ENCODE data around the gene ARFGEF3. TPM values are rescaled to one million over a fixed set of nuclear protein-coding genes. Genes with fewer than 3 reads are reported as not detected.

ARFGEF3 gene
- polyA plus RNA-seq, 1 of the 3 experiments (the other 2 are of a cell fraction): not detected

DNA sequence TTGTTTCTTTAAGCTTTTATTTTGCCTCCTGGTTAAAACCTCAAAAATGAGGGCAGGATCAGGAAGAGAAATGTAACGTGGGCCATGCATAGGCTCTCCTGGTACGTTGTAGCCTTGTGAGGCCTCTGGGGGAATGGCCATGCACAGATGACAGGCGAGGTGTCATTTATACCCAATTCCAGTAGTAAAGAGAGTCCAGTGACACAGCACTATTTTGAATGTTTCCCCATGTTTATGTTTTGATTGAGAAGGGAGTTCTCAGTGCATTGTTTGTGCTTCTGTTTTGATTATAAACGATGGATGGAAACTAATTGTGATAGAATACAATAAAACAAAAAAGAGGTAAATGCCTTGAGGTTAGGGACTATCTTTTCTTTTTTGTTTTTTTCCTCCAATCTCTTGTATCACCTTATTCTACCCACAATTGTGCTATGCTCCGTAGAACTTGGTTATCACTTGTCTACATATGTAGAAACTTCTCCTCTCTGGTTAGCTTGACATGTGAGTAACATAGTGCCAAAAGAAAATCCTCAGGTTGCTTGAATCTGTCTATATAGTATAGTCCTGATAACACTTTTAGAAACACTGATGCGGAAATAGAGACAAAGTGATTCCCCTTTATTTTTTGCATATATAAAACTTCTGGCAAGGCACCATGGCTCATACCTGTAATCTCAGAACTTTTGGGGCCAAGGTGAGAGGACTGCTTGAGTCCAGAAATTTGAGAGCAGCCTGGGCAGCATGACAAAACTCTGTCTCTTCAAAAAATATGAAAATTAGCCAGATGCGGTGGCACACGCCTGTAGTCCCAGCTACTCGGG, 209.1 kb downstream of the ARFGEF3 start (continued):
- TF ChIP-seq FOXJ3 (CRISPR knock-in tag; IDR thresholded peaks at IDR 0.05) (no peak), SMC3 (IDR thresholded peaks at IDR 0.05; ENCODE audit: low read depth, low read length) (no peak), RFX5 (IDR thresholded peaks at IDR 0.05; ENCODE audit: low read length) (no peak), FOXM1 (IDR thresholded peaks at IDR 0.05; ENCODE audit: low read depth) (no peak), MEF2A (IDR thresholded peaks at IDR 0.05; ENCODE audit: borderline replicate concordance, low read depth) (no peak), CHD2 (IDR thresholded peaks at IDR 0.05; ENCODE audit: low read length, partially characterized antibody) (no peak), NRF1 (IDR thresholded peaks at IDR 0.05; ENCODE audit: low read depth, low read length) (no peak), TAF1 (IDR thresholded peaks at IDR 0.05; ENCODE audit: borderline replicate concordance, low read depth, low read length) (no peak)

GRCh38 chr6:138371452-138371711, 209.6 kb downstream of the ARFGEF3 start:
- H3K4me3 ChIP-seq (ENCODE audit: low read depth in 2 of 2, low read length in 1 of 2): no peak overlapping the region
- no peaks in the 10 kb centered on the region for H3F3A ChIP-seq (replicated peaks; ENCODE audit: insufficient read depth)
- H3K36me3 ChIP-seq (replicated peaks in 1 of 2; ENCODE audit: control insufficient read depth in 1 of 2, insufficient read depth in 2 of 2, low read length in 1 of 2): no peaks in the 10 kb centered on the region
- DNase-seq: no peak
- H3K4me2 ChIP-seq: no peak overlapping the region
- 19% methylated on average over 3 of the region's 3 CpGs for WGBS (ENCODE audit: low lambda C conversion rate)
- H3K79me2 ChIP-seq (ENCODE audit: insufficient read depth): no peaks in the 10 kb centered on the region
- H3K9me3 ChIP-seq: no peaks in the 10 kb centered on the region
- H3K9ac ChIP-seq: no peak overlapping the region
- TF ChIP-seq, protein P1, sequence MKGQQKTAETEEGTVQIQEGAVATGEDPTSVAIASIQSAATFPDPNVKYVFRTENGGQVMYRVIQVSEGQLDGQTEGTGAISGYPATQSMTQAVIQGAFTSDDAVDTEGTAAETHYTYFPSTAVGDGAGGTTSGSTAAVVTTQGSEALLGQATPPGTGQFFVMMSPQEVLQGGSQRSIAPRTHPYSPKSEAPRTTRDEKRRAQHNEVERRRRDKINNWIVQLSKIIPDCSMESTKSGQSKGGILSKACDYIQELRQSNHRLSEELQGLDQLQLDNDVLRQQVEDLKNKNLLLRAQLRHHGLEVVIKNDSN (IDR thresholded peaks at IDR 0.05; ENCODE audit: borderline replicate concordance, low read depth): no peak
- TF ChIP-seq CTCF (IDR thresholded peaks at IDR 0.05) (no peak), MAX (IDR thresholded peaks at IDR 0.05; ENCODE audit: low read depth) (no peak), GABPA (IDR thresholded peaks at IDR 0.05; ENCODE audit: low read depth) (no peak), MEF2A (IDR thresholded peaks at IDR 0.05; ENCODE audit: borderline replicate concordance, low read depth) (no peak), SMC3 (IDR thresholded peaks at IDR 0.05; ENCODE audit: low read depth, low read length) (no peak), NRF1 (IDR thresholded peaks at IDR 0.05; ENCODE audit: low read depth, low read length) (no peak), FOSL2 (IDR thresholded peaks at IDR 0.05; ENCODE audit: borderline replicate concordance, low read depth) (no peak)
- H4K20me1 ChIP-seq (ENCODE audit: insufficient read depth): no peaks in the 10 kb centered on the region
- no peaks in the 10 kb centered on the region for H3K9me2 ChIP-seq
- POLR2A ChIA-PET: no interaction called here
- H3K27me3 ChIP-seq (ENCODE audit: insufficient read depth): no peaks in the 10 kb centered on the region
- CTCF ChIA-PET: interaction anchor here (1.6 to 1.9 kb wide), 2 partner anchors 19 to 33 kb away, joined by 5 to 7 read pairs; partner anchors contain the start of gene HEBP2
- no peak overlapping the region for H3K27ac ChIP-seq (ENCODE audit: low read depth in 2 of 2, low read length in 1 of 2)
- H2AFZ ChIP-seq (ENCODE audit: low read depth): no peak overlapping the region
- no peaks in the 10 kb centered on the region; a peak in 1 of 4 replicates for H3K4me1 ChIP-seq (ENCODE audit: control insufficient read depth in 1 of 2, insufficient read depth in 2 of 2, low read depth in 1 of 2, low read length in 1 of 2)
